ENCODE measurements around the gene PGRMC2. TPM values are rescaled to one million over a fixed set of nuclear protein-coding genes. Genes with fewer than 3 reads are reported as not detected.

The PGRMC2 gene
- total and polyA plus RNA-seq, 2 of the 8 experiments (the other 6 are each of a cell fraction or from before 2014, with no cell fraction given) = 9.5 to 85.3 TPM

DNA sequence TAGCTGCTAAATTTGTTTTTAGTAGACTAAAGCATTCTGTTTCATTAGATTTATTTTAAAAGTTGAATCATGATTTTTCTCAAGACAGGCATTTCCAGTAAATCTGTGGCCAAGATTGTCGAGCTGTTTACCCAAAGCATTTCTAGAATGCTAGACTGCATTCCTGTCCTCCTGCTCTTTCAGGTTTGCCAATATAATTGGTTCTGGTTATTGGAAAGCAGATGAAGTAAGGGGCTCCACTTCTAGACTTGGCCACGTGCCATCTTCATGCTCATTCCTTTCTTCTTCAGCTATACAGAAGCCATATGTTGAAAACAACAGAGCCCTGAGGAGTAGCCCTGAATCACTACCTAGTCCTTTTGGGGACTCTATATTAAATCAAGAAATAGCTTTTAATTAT is 62.5 kb downstream of the PGRMC2 start:
- H4K5ac ChIP-seq (ENCODE audit: insufficient read length, low read depth, low read length) = no peak overlapping the region
- 90% methylated on average over 2 of the region's 2 CpGs; no CpG with 5 or more reads in 1 of the 2 experiments for WGBS, 2 experiments (ENCODE audit: extremely low coverage in 1 of 2, insufficient coverage in 1 of 2, insufficient read length in 1 of 2, insufficient replicate concordance in 2 of 2, low coverage in 1 of 2, low lambda C conversion rate in 2 of 2, missing lambda C conversion rate in 1 of 2)
- H2AFZ ChIP-seq (ENCODE audit: low read length) = no peak overlapping the region
- H4K91ac ChIP-seq (replicated peaks; ENCODE audit: insufficient read length, low read length) = no peak overlapping the region
- no peak for DNase-seq (ENCODE audit: low read depth in 1 of 2, low spot score in 2 of 2)
- no peak overlapping the region for H2BK15ac ChIP-seq (ENCODE audit: low read length)
- no peak overlapping the region for H2BK20ac ChIP-seq (ENCODE audit: low read length)
- no peaks in the 10 kb centered on the region for H3K36me3 ChIP-seq (ENCODE audit: control insufficient read depth in 2 of 4, insufficient read depth in 4 of 4, low read length in 3 of 4)
- H4K8ac ChIP-seq (ENCODE audit: extremely low read depth, insufficient read depth, low read length) = no peak overlapping the region
- no peak overlapping the region for H2AK5ac ChIP-seq (ENCODE audit: low read depth, low read length)
- ChIA-PET POLR2A (ENCODE audit: partially characterized antibody) (no interaction called here), CTCF (ENCODE audit: partially characterized antibody) (interaction anchor here (0.6 to 1.9 kb wide), 6 partner anchors 20 to 570 kb away, joined by 3 to 7 read pairs (median 4); no protein-coding TSS in a partner anchor)
- no peak overlapping the region for H3K9ac ChIP-seq (replicated peaks in 1 of 4; ENCODE audit: extremely low read depth in 1 of 4, low read depth in 3 of 4, low read length in 3 of 4)
- no peak overlapping the region for H3K23ac ChIP-seq (ENCODE audit: insufficient read length)
- FAIRE-seq = no peak
- no peak overlapping the region for H2BK5ac ChIP-seq (ENCODE audit: low read depth, low read length)
- no peak overlapping the region for H3K27ac ChIP-seq (ENCODE audit: low read depth, low read length)
- no peak overlapping the region for H3K56ac ChIP-seq (replicated peaks; ENCODE audit: insufficient read length, low read depth, low read length)
- no peak overlapping the region for H2BK120ac ChIP-seq (replicated peaks; ENCODE audit: low read depth, low read length)
- no peaks in the 10 kb centered on the region for H4K20me1 ChIP-seq (replicated peaks in 1 of 2; ENCODE audit: control insufficient read depth in 1 of 2, insufficient read depth in 2 of 2, low read length in 2 of 2)
- H3K4me1 ChIP-seq (replicated peaks in 1 of 4; ENCODE audit: control insufficient read depth in 3 of 4, insufficient read depth in 4 of 4, low read length in 3 of 4) = no peaks in the 10 kb centered on the region
- H3K79me2 ChIP-seq (ENCODE audit: control insufficient read depth in 1 of 2, insufficient read depth in 2 of 2, low read length in 2 of 2) = no peaks in the 10 kb centered on the region
- no peak overlapping the region for H3K4me3 ChIP-seq (ENCODE audit: extremely low read depth in 1 of 4, insufficient read depth in 2 of 4, low read depth in 3 of 4, low read length in 4 of 4)
- no peaks in the 10 kb centered on the region for H3K79me1 ChIP-seq (ENCODE audit: low read depth, low read length)
- H3K14ac ChIP-seq (ENCODE audit: insufficient read length) = no peak overlapping the region
- no peaks in the 10 kb centered on the region for H3K27me3 ChIP-seq (replicated peaks in 1 of 4; ENCODE audit: control insufficient read depth in 3 of 4, extremely low read depth in 1 of 4, insufficient read depth in 3 of 4, low read length in 3 of 4)
- H3K18ac ChIP-seq (ENCODE audit: extremely low read depth, low read length) = no peak overlapping the region
- H3K4ac ChIP-seq (replicated peaks; ENCODE audit: insufficient read length, low read depth, low read length) = no peak overlapping the region
- H3K4me2 ChIP-seq (ENCODE audit: insufficient read depth in 1 of 2, low read depth in 2 of 2, low read length in 2 of 2) = no peak overlapping the region
- H3K9me3 ChIP-seq (ENCODE audit: insufficient read depth in 2 of 2, low read depth in 1 of 2, low read length in 1 of 2) = no peaks in the 10 kb centered on the region
- no peaks in the 10 kb centered on the region for H3K23me2 ChIP-seq (ENCODE audit: low read depth, low read length)
- H2BK12ac ChIP-seq (ENCODE audit: low read depth, low read length) = no peak overlapping the region
- no peak for TF ChIP-seq RFX5 (IDR thresholded peaks at IDR 0.05; ENCODE audit: borderline replicate concordance, low read depth, low read length)
- no peak for TF ChIP-seq KDM5A (IDR thresholded peaks at IDR 0.05; ENCODE audit: low read length)
- TF ChIP-seq EGR1 (IDR thresholded peaks at IDR 0.05; ENCODE audit: borderline replicate concordance, low read depth, low read length) = no peak
- no peak for TF ChIP-seq RNF2 (IDR thresholded peaks at IDR 0.05; ENCODE audit: borderline replicate concordance, low read depth, low read length, missing control alignments, poor library complexity, severe bottlenecking)
- TF ChIP-seq RBBP5 (IDR thresholded peaks at IDR 0.05; ENCODE audit: borderline replicate concordance, low read depth, low read length) = no peak
- TF ChIP-seq POLR2AphosphoS5 (IDR thresholded peaks at IDR 0.05; ENCODE audit: low read depth, low read length) = no peak
